Activated CD8-positive, alpha-beta memory T cell treated with anti-CD3 and anti-CD28 coated beads for 36 hours (primary cell): ENCODE results near the gene TPPP. TPM values are rescaled to one million over a fixed set of nuclear protein-coding genes. Genes with fewer than 3 reads are reported as not detected.
"Not testable (repeated sequence)": the region's sequence is repeated elsewhere in the genome, so short reads cannot be mapped to it uniquely, and the experiment has no call there.

Source experiments
- CTCF ChIA-PET: fragments of 350-600 bp; sonication (Branson Sonifier 250); formaldehyde crosslinking; loops from one replicate; lab custom pipeline; 2021; ENCODE audit warnings: antibody characterized with exemption; lab: Charles Lee
- POLR2A ChIA-PET: fragments of 350-600 bp; sonication (Branson Sonifier 250); formaldehyde crosslinking; loops from one replicate; lab custom pipeline; 2021; ENCODE audit warnings: antibody characterized with exemption; lab: Charles Lee
- total RNA-seq, 2 experiments: library from RNA; stranded (reverse); gene quantifications; one replicate each; pipeline ENCODE4 v1.2.3, GENCODE V29; 2021

Gene TPPP
- total RNA-seq, 2 experiments from 2014 or later, result 0.21 to 0.29 TPM

GRCh38 chr5:638501-639252 is 54.5 kb downstream of the TPPP start:
- ChIA-PET CTCF (no interaction called here), POLR2A (no interaction called here)

- ChIA-PET CTCF (no interaction called here), POLR2A (no interaction called here)
Observed at GRCh38 chr5:637581-638450, 55.3 kb downstream of the TPPP start.

GRCh38 chr5:636951-637350 is 56.2 kb downstream of the TPPP start:
- POLR2A ChIA-PET, result no interaction called here
- CTCF ChIA-PET, result no interaction called here

GRCh38 chr5:635306-636055 is 57.7 kb downstream of the TPPP start:
- ChIA-PET CTCF (no interaction called here), POLR2A (no interaction called here)

- ChIA-PET CTCF (no interaction called here), POLR2A (no interaction called here)
Observed at GRCh38 chr5:634191-634590, 59.0 kb downstream of the TPPP start.

GRCh38 chr5:633501-633955 is 59.6 kb downstream of the TPPP start:
- POLR2A ChIA-PET, result no interaction called here
- CTCF ChIA-PET, result no interaction called here

- POLR2A ChIA-PET, CTCF ChIA-PET: not testable (repeated sequence)
Observed at GRCh38 chr5:628351-629205, 64.6 kb downstream of the TPPP start.

GRCh38 chr5:627840-628239 is 65.3 kb downstream of the TPPP start:
- POLR2A ChIA-PET, result no interaction called here
- CTCF ChIA-PET, result no interaction called here

GRCh38 chr5:626850-627249 is 66.3 kb downstream of the TPPP start:
- POLR2A ChIA-PET, result no interaction called here
- CTCF ChIA-PET, result no interaction called here

GRCh38 chr5:625516-625915 is 67.6 kb downstream of the TPPP start:
- ChIA-PET CTCF (no interaction called here), POLR2A (no interaction called here)

GRCh38 chr5:624951-625230 is 68.3 kb downstream of the TPPP start:
- CTCF ChIA-PET, result no interaction called here

GRCh38 chr5:624118-624950 is 68.8 kb downstream of the TPPP start:
- CTCF ChIA-PET, result no interaction called here

More at GRCh38 chr5:624951-625230, 68.3 kb downstream of the TPPP start:
- POLR2A ChIA-PET, result no interaction called here

GRCh38 chr5:623531-623930 is 69.6 kb downstream of the TPPP start:
- ChIA-PET POLR2A (no interaction called here), CTCF (no interaction called here)

More at GRCh38 chr5:624118-624950, 68.8 kb downstream of the TPPP start:
- POLR2A ChIA-PET, result no interaction called here

- ChIA-PET CTCF (no interaction called here), POLR2A (no interaction called here)
Observed at GRCh38 chr5:622946-623522, 70.1 kb downstream of the TPPP start.

GRCh38 chr5:622359-622758 is 70.8 kb downstream of the TPPP start:
- CTCF ChIA-PET, result no interaction called here

GRCh38 chr5:621341-621761 is 71.8 kb downstream of the TPPP start:
- ChIA-PET CTCF (no interaction called here), POLR2A (no interaction called here)

More at GRCh38 chr5:622359-622758, 70.8 kb downstream of the TPPP start:
- POLR2A ChIA-PET, result no interaction called here

- POLR2A ChIA-PET, result no interaction called here
Observed at GRCh38 chr5:620586-621180, 72.5 kb downstream of the TPPP start.

GRCh38 chr5:620152-620551 is 73.0 kb downstream of the TPPP start:
- ChIA-PET POLR2A (no interaction called here), CTCF (no interaction called here)

More at GRCh38 chr5:620586-621180, 72.5 kb downstream of the TPPP start:
- CTCF ChIA-PET, result no interaction called here
